ENCODE results near the gene ZNF516. TPM values are rescaled to one million over a fixed set of nuclear protein-coding genes. Genes with fewer than 3 reads are reported as not detected.

The ZNF516 gene
- total and polyA plus RNA-seq, 10 of the 15 experiments (the other 5 are each of a cell fraction or from before 2014, with no cell fraction given), result 2.0 to 32.0 (median 8.3) TPM

GRCh38 chr18:76434452-76434851, 60.6 kb downstream of the ZNF516 start:
- ChIA-PET RAD21 (ENCODE audit: unreplicated experiment) (no interaction called here), CTCF (interaction anchor here (0.6 to 2.3 kb wide), 2 partner anchors 16 to 36 kb away, joined by 3 to 6 read pairs; no protein-coding TSS in a partner anchor), POLR2A (no interaction called here), SMC1A (ENCODE audit: uncharacterized antibody, unreplicated experiment) (no interaction called here)
- no peak overlapping the region for H2AFZ ChIP-seq (ENCODE audit: control insufficient read depth, low read depth, low read length)
- TF ChIP-seq KDM1A (IDR thresholded peaks at IDR 0.05; ENCODE audit: borderline replicate concordance), result no peak
- H3K27ac ChIP-seq (ENCODE audit: control insufficient read depth, insufficient read depth), result no peak overlapping the region
- BruUV-seq (replicated peaks), result no TSS peak
- H3K79me2 ChIP-seq (ENCODE audit: control insufficient read depth, insufficient read depth, low read length), result peaks cover 12% of the 10 kb centered on the region
- DNase-seq (ENCODE audit: low read depth, low spot score) (no peak), FAIRE-seq (no peak), ATAC-seq (no peak)
- H4K20me1 ChIP-seq (ENCODE audit: control insufficient read depth, insufficient read depth), result peaks cover 2% of the 10 kb centered on the region; the same call in 1 of the 2 replicates
- intact Hi-C loops (cut with micrococcal nuclease; ENCODE audit: unreplicated experiment), result no loop called here
- WGBS (ENCODE audit: insufficient coverage, insufficient replicate concordance, low lambda C conversion rate, missing lambda C conversion rate), result 85% methylated on average over 14 of the region's 14 CpGs
- no peaks in the 10 kb centered on the region for H3K4me1 ChIP-seq (ENCODE audit: control insufficient read depth, insufficient read depth, low read length)
- H3K4me3 ChIP-seq, result no peak overlapping the region
- in situ Hi-C loops (cut with MboI), result no loop called here
- H3K27me3 ChIP-seq (replicated peaks in 1 of 2; ENCODE audit: control insufficient read depth in 2 of 2, insufficient read depth in 2 of 2, low read length in 1 of 2), result no peaks in the 10 kb centered on the region
- no peaks in the 10 kb centered on the region; the same call in 2 of the 3 replicates for H3K9me3 ChIP-seq (replicated peaks; ENCODE audit: control insufficient read depth, insufficient read depth, low read length)
- no peak overlapping the region for H3K4me2 ChIP-seq (ENCODE audit: control insufficient read depth, insufficient read depth)
- no peak overlapping the region for H3K9ac ChIP-seq (ENCODE audit: control insufficient read depth, insufficient read depth, low read length)
- H3K36me3 ChIP-seq (ENCODE audit: control insufficient read depth in 2 of 2, insufficient read depth in 2 of 2, low read length in 1 of 2), result peaks cover 10 to 19% of the 10 kb centered on the region in 2 experiments

GRCh38 chr18:76433788-76434187, 61.3 kb downstream of the ZNF516 start:
- Histone ChIP-seq H3K36me3 (ENCODE audit: control insufficient read depth in 2 of 2, insufficient read depth in 2 of 2, low read length in 1 of 2) (peaks cover 10 to 19% of the 10 kb centered on the region in 2 experiments), H3K4me3 (no peak overlapping the region), H2AFZ (ENCODE audit: control insufficient read depth, low read depth, low read length) (no peak overlapping the region), H4K20me1 (ENCODE audit: control insufficient read depth, insufficient read depth) (peaks cover 2% of the 10 kb centered on the region; the same call in 1 of the 2 replicates), H3K27me3 (replicated peaks in 1 of 2; ENCODE audit: control insufficient read depth in 2 of 2, insufficient read depth in 2 of 2, low read length in 1 of 2) (no peaks in the 10 kb centered on the region), H3K4me1 (ENCODE audit: control insufficient read depth, insufficient read depth, low read length) (no peaks in the 10 kb centered on the region), H3K79me2 (ENCODE audit: control insufficient read depth, insufficient read depth, low read length) (peaks cover 14% of the 10 kb centered on the region), H3K27ac (ENCODE audit: control insufficient read depth, insufficient read depth) (no peak overlapping the region), H3K9ac (ENCODE audit: control insufficient read depth, insufficient read depth, low read length) (no peak overlapping the region), H3K4me2 (ENCODE audit: control insufficient read depth, insufficient read depth) (no peak overlapping the region), H3K9me3 (replicated peaks; ENCODE audit: control insufficient read depth, insufficient read depth, low read length) (no peaks in the 10 kb centered on the region; the same call in 2 of the 3 replicates)
- POLR2A ChIA-PET, result no interaction called here
- FAIRE-seq, result no peak
- RAD21 ChIA-PET (ENCODE audit: unreplicated experiment), result no interaction called here
- SMC1A ChIA-PET (ENCODE audit: uncharacterized antibody, unreplicated experiment), result no interaction called here
- BruUV-seq (replicated peaks), result no TSS peak
- no peak for DNase-seq (ENCODE audit: low read depth, low spot score)
- WGBS (ENCODE audit: insufficient coverage, insufficient replicate concordance, low lambda C conversion rate, missing lambda C conversion rate), result 67% methylated on average over 17 of the region's 17 CpGs
- CTCF ChIA-PET, result no interaction called here
- intact Hi-C loops (cut with micrococcal nuclease; ENCODE audit: unreplicated experiment), result no loop called here
- in situ Hi-C loops (cut with MboI), result no loop called here
- no peak for ATAC-seq
- TF ChIP-seq WRNIP1 (IDR thresholded peaks at IDR 0.05; ENCODE audit: borderline replicate concordance, low read depth, low read length) (no peak), LARP7 (IDR thresholded peaks at IDR 0.05) (no peak), RB1 (IDR thresholded peaks at IDR 0.05; ENCODE audit: borderline replicate concordance) (no peak), IKZF1 (conservative IDR thresholded peaks at IDR 0.05) (no peak), SUZ12 (IDR thresholded peaks at IDR 0.05; ENCODE audit: unreplicated experiment) (no peak), RELB (IDR thresholded peaks at IDR 0.05; ENCODE audit: low read depth) (no peak), ZNF384 (IDR thresholded peaks at IDR 0.05; ENCODE audit: borderline replicate concordance, low read depth, low read length) (no peak)
- TF ChIP-seq, protein P1, sequence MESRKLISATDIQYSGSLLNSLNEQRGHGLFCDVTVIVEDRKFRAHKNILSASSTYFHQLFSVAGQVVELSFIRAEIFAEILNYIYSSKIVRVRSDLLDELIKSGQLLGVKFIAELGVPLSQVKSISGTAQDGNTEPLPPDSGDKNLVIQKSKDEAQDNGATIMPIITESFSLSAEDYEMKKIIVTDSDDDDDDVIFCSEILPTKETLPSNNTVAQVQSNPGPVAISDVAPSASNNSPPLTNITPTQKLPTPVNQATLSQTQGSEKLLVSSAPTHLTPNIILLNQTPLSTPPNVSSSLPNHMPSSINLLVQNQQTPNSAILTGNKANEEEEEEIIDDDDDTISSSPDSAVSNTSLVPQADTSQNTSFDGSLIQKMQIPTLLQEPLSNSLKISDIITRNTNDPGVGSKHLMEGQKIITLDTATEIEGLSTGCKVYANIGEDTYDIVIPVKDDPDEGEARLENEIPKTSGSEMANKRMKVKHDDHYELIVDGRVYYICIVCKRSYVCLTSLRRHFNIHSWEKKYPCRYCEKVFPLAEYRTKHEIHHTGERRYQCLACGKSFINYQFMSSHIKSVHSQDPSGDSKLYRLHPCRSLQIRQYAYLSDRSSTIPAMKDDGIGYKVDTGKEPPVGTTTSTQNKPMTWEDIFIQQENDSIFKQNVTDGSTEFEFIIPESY (IDR thresholded peaks at IDR 0.05), result no peak
- TF ChIP-seq, protein P2, sequence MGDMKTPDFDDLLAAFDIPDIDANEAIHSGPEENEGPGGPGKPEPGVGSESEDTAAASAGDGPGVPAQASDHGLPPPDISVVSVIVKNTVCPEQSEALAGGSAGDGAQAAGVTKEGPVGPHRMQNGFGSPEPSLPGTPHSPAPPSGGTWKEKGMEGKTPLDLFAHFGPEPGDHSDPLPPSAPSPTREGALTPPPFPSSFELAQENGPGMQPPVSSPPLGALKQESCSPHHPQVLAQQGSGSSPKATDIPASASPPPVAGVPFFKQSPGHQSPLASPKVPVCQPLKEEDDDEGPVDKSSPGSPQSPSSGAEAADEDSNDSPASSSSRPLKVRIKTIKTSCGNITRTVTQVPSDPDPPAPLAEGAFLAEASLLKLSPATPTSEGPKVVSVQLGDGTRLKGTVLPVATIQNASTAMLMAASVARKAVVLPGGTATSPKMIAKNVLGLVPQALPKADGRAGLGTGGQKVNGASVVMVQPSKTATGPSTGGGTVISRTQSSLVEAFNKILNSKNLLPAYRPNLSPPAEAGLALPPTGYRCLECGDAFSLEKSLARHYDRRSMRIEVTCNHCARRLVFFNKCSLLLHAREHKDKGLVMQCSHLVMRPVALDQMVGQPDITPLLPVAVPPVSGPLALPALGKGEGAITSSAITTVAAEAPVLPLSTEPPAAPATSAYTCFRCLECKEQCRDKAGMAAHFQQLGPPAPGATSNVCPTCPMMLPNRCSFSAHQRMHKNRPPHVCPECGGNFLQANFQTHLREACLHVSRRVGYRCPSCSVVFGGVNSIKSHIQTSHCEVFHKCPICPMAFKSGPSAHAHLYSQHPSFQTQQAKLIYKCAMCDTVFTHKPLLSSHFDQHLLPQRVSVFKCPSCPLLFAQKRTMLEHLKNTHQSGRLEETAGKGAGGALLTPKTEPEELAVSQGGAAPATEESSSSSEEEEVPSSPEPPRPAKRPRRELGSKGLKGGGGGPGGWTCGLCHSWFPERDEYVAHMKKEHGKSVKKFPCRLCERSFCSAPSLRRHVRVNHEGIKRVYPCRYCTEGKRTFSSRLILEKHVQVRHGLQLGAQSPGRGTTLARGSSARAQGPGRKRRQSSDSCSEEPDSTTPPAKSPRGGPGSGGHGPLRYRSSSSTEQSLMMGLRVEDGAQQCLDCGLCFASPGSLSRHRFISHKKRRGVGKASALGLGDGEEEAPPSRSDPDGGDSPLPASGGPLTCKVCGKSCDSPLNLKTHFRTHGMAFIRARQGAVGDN (IDR thresholded peaks at IDR 0.05), result no peak

Data from GM12878 (cell line).